ENCODE results near the gene WNT7A.

The WNT7A gene

DNA sequence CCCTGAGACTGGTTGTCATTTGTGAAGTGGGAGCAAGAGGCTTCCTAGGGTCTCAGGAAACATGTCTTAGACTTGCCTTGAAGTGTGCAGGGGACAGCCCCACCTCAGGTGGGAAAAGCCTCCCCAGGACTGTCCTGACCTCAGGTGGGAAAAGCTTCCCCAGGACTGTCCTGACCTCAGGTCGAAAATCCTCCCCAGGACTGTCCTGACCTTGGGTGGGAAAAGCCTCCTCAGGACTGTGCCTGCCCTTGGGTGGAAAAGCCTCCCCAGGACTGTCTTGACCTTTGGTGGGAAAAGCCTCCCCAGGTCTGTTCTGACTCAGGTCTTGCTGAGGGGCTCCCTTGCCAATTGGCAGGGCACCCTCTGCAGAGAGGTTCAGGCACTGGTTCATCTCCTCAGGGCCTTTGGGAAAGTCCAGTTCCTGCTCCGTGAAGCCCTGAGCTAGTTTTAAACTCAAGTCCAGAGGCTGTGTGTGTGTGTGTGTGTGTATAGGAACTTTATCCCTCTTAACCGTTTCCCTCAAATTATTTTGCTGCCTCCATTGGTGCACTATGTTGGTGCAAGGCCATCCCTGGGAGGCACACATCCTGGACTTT is 64.7 kb downstream of the WNT7A start:
- no peak for DNase-seq (ENCODE audit: low read depth)
- H3K4me3 ChIP-seq (ENCODE audit: low read depth, low read length): no peak overlapping the region
- TF ChIP-seq, protein P1, sequence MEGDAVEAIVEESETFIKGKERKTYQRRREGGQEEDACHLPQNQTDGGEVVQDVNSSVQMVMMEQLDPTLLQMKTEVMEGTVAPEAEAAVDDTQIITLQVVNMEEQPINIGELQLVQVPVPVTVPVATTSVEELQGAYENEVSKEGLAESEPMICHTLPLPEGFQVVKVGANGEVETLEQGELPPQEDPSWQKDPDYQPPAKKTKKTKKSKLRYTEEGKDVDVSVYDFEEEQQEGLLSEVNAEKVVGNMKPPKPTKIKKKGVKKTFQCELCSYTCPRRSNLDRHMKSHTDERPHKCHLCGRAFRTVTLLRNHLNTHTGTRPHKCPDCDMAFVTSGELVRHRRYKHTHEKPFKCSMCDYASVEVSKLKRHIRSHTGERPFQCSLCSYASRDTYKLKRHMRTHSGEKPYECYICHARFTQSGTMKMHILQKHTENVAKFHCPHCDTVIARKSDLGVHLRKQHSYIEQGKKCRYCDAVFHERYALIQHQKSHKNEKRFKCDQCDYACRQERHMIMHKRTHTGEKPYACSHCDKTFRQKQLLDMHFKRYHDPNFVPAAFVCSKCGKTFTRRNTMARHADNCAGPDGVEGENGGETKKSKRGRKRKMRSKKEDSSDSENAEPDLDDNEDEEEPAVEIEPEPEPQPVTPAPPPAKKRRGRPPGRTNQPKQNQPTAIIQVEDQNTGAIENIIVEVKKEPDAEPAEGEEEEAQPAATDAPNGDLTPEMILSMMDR (IDR thresholded peaks at IDR 0.05; ENCODE audit: insufficient read depth, low read depth, low read length, missing control alignments): no peak

DNA sequence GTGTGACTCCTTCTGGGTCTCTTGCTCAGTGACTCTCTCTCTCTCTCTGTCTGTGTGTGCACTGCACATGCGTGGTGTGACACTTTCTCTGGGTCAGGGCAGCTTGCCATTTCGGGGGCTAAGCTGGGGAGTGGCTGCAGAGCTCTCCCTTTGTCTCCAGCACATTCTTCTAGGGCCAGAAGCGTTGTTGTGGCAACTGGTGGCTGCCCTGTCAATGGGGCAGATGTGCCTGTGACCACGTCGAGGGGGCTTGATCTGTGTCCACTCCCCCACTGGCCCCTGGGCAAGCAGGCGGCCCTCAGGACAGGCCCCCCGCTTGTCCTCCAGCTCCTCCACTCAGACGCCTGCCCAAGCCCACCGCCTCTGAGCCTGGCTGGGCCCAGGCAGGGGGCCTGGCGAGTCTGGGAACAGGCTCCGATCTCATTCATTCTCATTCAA is 67.8 kb downstream of the WNT7A start:
- no peak overlapping the region for H3K4me3 ChIP-seq (ENCODE audit: low read depth, low read length)
- TF ChIP-seq, protein P1 (IDR thresholded peaks at IDR 0.05; ENCODE audit: insufficient read depth, low read depth, low read length, missing control alignments): no peak
- DNase-seq (ENCODE audit: low read depth): no peak

DNA sequence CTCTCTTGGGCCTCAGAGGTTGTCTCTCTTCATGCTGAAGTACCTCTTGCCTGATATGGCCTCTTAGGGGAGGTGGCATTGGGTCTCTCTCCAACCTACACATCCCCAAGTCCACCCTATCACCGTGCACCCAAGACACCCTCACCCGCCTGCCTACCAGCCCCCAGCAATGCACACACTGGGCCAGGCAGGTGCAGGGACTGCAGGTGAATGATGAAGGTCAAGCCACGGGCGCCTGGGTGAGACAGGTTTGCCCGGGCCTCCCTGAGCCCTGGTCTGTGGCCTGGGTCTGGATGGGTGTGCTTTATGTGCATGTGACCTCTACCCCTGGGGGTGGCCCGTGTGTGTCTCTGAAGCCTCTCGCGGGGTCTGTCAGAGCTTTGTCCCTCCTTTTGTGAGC is 68.3 kb downstream of the WNT7A start:
- no peak for DNase-seq (ENCODE audit: low read depth)
- TF ChIP-seq, protein P1 (IDR thresholded peaks at IDR 0.05; ENCODE audit: insufficient read depth, low read depth, low read length, missing control alignments): no peak
- no peak overlapping the region for H3K4me3 ChIP-seq (ENCODE audit: low read depth, low read length)

DNA sequence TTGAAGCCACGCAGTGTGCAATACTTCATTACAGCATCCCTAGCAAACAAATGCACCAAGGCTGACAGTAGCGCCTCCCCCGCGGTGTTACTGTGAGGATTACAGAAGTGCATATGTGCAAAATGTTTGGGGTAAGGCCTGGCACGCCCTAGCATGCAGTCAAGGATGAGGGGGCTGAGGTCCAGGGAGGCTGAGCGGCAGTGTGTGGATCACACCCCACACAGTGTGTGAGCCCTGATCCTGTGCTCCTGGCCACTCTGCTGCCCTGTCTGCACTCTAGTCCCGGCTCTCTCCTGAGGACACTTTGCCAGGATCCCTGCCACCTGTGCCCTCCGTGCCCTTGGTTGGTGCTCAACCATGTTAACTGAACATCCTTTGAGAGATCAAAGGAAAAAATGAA is 71.3 kb downstream of the WNT7A start:
- no peak overlapping the region for H3K4me3 ChIP-seq (ENCODE audit: low read depth, low read length)
- DNase-seq (ENCODE audit: low read depth): no peak
- TF ChIP-seq, protein P1 (IDR thresholded peaks at IDR 0.05; ENCODE audit: insufficient read depth, low read depth, low read length, missing control alignments): no peak

DNA sequence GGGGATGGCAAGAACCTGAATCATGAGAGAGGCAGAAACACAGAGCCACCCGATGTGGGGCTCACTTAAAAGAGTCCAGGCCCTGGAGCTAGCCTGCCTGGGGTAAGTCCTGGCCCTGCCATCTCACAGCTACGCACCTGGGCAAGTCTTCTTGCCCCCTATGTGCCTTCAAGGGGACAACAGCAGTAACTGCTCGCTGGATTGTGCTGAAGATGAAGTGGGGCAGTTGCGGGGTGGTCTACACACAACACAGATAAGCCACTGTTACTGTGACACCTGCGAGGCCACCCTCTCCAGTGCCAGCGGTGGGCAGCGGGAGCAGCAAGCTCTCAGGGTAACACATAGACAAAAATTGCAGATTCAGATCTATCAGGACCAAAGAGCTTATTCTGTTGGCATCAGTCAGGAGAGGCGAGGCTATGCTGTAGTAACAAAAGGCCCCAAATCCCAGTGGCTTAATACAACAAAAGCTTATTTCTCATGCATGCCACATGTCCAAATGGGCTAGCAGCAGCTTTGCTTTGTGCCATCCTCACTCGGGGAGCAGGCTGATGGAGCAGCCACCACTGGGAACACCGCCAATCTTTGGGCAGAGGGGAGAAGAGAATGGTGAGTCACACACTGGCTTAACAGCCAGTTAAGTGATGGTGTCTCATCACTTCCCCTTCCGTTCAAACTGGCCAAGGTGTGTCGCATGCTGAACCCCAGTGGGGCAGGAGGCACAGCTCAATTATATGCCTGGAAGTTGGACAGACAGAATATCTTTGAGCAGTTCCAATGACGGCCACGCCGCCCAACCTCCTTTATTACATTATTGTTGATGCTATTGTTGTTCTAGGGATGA is 78.3 kb downstream of the WNT7A start:
- no peak for DNase-seq (ENCODE audit: low read depth)
- no peak overlapping the region for H3K4me3 ChIP-seq (ENCODE audit: low read depth, low read length)
- TF ChIP-seq, protein P1 (IDR thresholded peaks at IDR 0.05; ENCODE audit: insufficient read depth, low read depth, low read length, missing control alignments): no peak

DNA sequence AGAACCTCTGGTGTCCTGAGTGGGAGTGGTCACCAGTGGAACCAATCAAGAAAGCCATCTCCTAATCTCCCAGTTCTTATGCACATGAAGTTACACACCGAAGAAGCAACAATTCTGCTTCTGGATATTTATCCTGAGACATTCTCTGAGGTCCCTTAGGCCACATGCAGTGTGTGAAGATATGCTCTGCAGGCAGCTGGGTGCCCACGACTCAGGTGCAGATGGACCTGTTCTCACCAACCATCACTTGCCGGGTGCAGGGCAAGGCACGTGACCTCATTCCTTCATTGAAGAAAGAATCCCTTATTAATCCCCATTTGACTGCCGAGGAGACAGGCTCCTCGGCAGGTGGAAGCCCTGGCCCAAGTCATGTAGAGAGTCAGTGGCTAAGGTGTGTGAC is 79.8 kb downstream of the WNT7A start:
- TF ChIP-seq, protein P1 (IDR thresholded peaks at IDR 0.05; ENCODE audit: insufficient read depth, low read depth, low read length, missing control alignments): no peak
- no peak for DNase-seq (ENCODE audit: low read depth)

More for the DNA sequence above, 79.8 kb downstream of the WNT7A start:
- H3K4me3 ChIP-seq (ENCODE audit: low read depth, low read length): no peak overlapping the region
